GM12892 (cell line): ENCODE results near the gene CHRM2.

Experiments
- POLR2A ChIP-seq: IDR thresholded peaks from 2 replicates; pipeline ENCODE4 v1.6.1; 2011; ENCODE audit warnings: low read depth, low read length, control low read depth
- POLR2AphosphoS5 ChIP-seq: IDR thresholded peaks from 2 replicates; pipeline ENCODE4 v1.6.1; 2011; ENCODE audit warnings: low read depth, low read length, control low read depth
- TAF1 ChIP-seq: IDR thresholded peaks from 2 replicates; pipeline ENCODE4 v1.6.1; 2011; ENCODE audit warnings: low read depth, mild to moderate bottlenecking, control low read depth, low read length, borderline replicate concordance

- no peak for TF ChIP-seq POLR2A
- no peak for TF ChIP-seq TAF1
- TF ChIP-seq POLR2AphosphoS5 = no peak
Measured at GRCh38 chr7:137026176-137026500, 157.7 kb downstream of the CHRM2 start.
